ENCODE results near the gene SLC22A5. TPM values are rescaled to one million over a fixed set of nuclear protein-coding genes. Genes with fewer than 3 reads are reported as not detected.
A peak's percentile ranks its signal among the peaks of the same experiment; 100 is the strongest.

SLC22A5 gene
- total RNA-seq, 1 donor from 2014 or later, result 16.0 TPM

GRCh38 chr5:132422720-132423437 lies 53.4 kb downstream of the SLC22A5 start:
- ATAC-seq (no peak), DNase-seq (ENCODE audit: low spot score) (no peak)
- intact Hi-C loops (cut with DNase I), result loop anchor here (10.0 kb wide), 1 partner anchor 62 kb away; no protein-coding TSS in a partner anchor

GRCh38 chr5:132423438-132423898 lies 54.0 kb downstream of the SLC22A5 start:
- intact Hi-C loops (cut with DNase I), result loop anchor here (10.0 kb wide), 1 partner anchor 61 kb away; no protein-coding TSS in a partner anchor
- no peak for DNase-seq (ENCODE audit: low spot score)

GRCh38 chr5:132424167-132424880 lies 54.8 kb downstream of the SLC22A5 start:
- DNase-seq (ENCODE audit: low spot score) (no peak), ATAC-seq (no peak)
- intact Hi-C loops (cut with DNase I), result loop anchor here (10.0 kb wide), 1 partner anchor 60 kb away; no protein-coding TSS in a partner anchor

More at GRCh38 chr5:132423438-132423898, 54.0 kb downstream of the SLC22A5 start:
- ATAC-seq, result no peak

GRCh38 chr5:132425009-132425937 lies 55.8 kb downstream of the SLC22A5 start:
- DNase-seq (ENCODE audit: low spot score) (no peak), ATAC-seq (no peak)
- intact Hi-C loops (cut with DNase I), result loop anchor here (10.0 kb wide), 1 partner anchor 60 kb away; no protein-coding TSS in a partner anchor

GRCh38 chr5:132425975-132426524 lies 56.5 kb downstream of the SLC22A5 start:
- DNase-seq (ENCODE audit: low spot score), result no peak
- intact Hi-C loops (cut with DNase I), result loop anchor here (10.0 kb wide), 1 partner anchor 59 kb away; no protein-coding TSS in a partner anchor
- ATAC-seq, result no peak

- intact Hi-C loops (cut with DNase I), result loop anchor here (10.0 kb wide), 1 partner anchor 58 kb away; no protein-coding TSS in a partner anchor
- peak; percentile 76 for DNase-seq (ENCODE audit: low spot score)
- peak; percentile 87 for ATAC-seq
Measured at GRCh38 chr5:132426525-132427138, 57.1 kb downstream of the SLC22A5 start.

GRCh38 chr5:132427281-132428146 lies 58.0 kb downstream of the SLC22A5 start:
- intact Hi-C loops (cut with DNase I), result loop anchor here (10.0 kb wide), 1 partner anchor 57 kb away; no protein-coding TSS in a partner anchor
- DNase-seq (ENCODE audit: low spot score), result no peak
- ATAC-seq, result peak; percentile 54

- intact Hi-C loops (cut with DNase I), result loop anchor here (10.0 kb wide), 1 partner anchor 57 kb away; no protein-coding TSS in a partner anchor
Measured at GRCh38 chr5:132428147-132428482, 58.6 kb downstream of the SLC22A5 start.

GRCh38 chr5:132428484-132429462 lies 59.3 kb downstream of the SLC22A5 start:
- ATAC-seq (no peak), DNase-seq (ENCODE audit: low spot score) (no peak)
- intact Hi-C loops (cut with DNase I), result loop anchor here (10.0 kb wide), 1 partner anchor 56 kb away; no protein-coding TSS in a partner anchor

More at GRCh38 chr5:132428147-132428482, 58.6 kb downstream of the SLC22A5 start:
- DNase-seq (ENCODE audit: low spot score), result no peak
- ATAC-seq, result no peak

- ATAC-seq (no peak), DNase-seq (ENCODE audit: low spot score) (no peak)
- intact Hi-C loops (cut with DNase I), result loop anchor here (10.0 kb wide), 1 partner anchor 55 kb away; no protein-coding TSS in a partner anchor
Measured at GRCh38 chr5:132429463-132430440, 60.2 kb downstream of the SLC22A5 start.

GRCh38 chr5:132430746-132431145 lies 61.2 kb downstream of the SLC22A5 start:
- ATAC-seq, result no peak
- intact Hi-C loops (cut with DNase I), result no loop called here
- DNase-seq (ENCODE audit: low spot score), result no peak

- ATAC-seq (no peak), DNase-seq (ENCODE audit: low spot score) (no peak)
- intact Hi-C loops (cut with DNase I), result no loop called here
Measured at GRCh38 chr5:132431632-132432031, 62.1 kb downstream of the SLC22A5 start.

GRCh38 chr5:132433141-132433540 lies 63.6 kb downstream of the SLC22A5 start:
- ATAC-seq (no peak), DNase-seq (ENCODE audit: low spot score) (no peak)
- intact Hi-C loops (cut with DNase I), result no loop called here

- intact Hi-C loops (cut with DNase I), result no loop called here
- DNase-seq (ENCODE audit: low spot score), result no peak
Measured at GRCh38 chr5:132434416-132435286, 65.1 kb downstream of the SLC22A5 start.

More at GRCh38 chr5:132434416-132435286, 65.1 kb downstream of the SLC22A5 start:
- ATAC-seq, result no peak

Data from sciatic nerve (tissue), 2 donors.